SU-DHL-6 (cell line): Measurements from ENCODE around the gene CFDP1.

Experiments used
- H2AFZ ChIP-seq: fragments of 200-600 bp; sonication (generic); 2 replicates; pipeline ENCODE4 v1.6.1; 2014; ENCODE audit warnings: low read depth, mild to moderate bottlenecking, moderate library complexity, mixed read lengths, antibody characterized with exemption, low read length; ENCODE audit not compliant: severe bottlenecking
- H3F3A ChIP-seq: fragments of 200-600 bp; shearing (Covaris generic); 2 replicates; pipeline ENCODE4 v1.6.0; 2016; ENCODE audit warnings: antibody characterized with exemption, mild to moderate bottlenecking; ENCODE audit not compliant: insufficient read depth
- H3K27ac ChIP-seq: fragments of 200-600 bp; sonication (generic); 2 replicates; pipeline ENCODE4 v1.5.1; 2016; ENCODE audit warnings: low read depth, mild to moderate bottlenecking, low read length, moderate library complexity, mixed read lengths
- H3K27me3 ChIP-seq: fragments of 200-600 bp; sonication (generic), shearing (Covaris generic); 2 replicates; pipeline ENCODE4 v1.6.0; 2014; ENCODE audit warnings: mild to moderate bottlenecking, low read length
- H3K36me3 ChIP-seq: fragments of 200-600 bp; sonication (generic); 2 replicates; pipeline ENCODE4 v1.6.1; 2014; ENCODE audit warnings: mild to moderate bottlenecking, low read length, mixed read lengths
- H3K4me2 ChIP-seq: fragments of 300-600, 200-600 bp; shearing (Covaris generic), sonication (generic); 2 replicates; pipeline ENCODE4 v1.6.0; 2014; ENCODE audit warnings: low read length, low read depth, mild to moderate bottlenecking; ENCODE audit not compliant: poor library complexity, severe bottlenecking
- H3K4me3 ChIP-seq: fragments of 200-600 bp; sonication (generic); 2 replicates; pipeline ENCODE4 v1.5.1; 2014; ENCODE audit warnings: antibody characterized with exemption, low read length, mild to moderate bottlenecking, mixed read lengths; ENCODE audit not compliant: insufficient read depth, poor library complexity, severe bottlenecking
- H3K79me2 ChIP-seq: fragments of 200-600 bp; sonication (generic); 2 replicates; pipeline ENCODE4 v1.6.1; 2014; ENCODE audit warnings: mild to moderate bottlenecking, low read length, moderate library complexity; ENCODE audit not compliant: insufficient read depth
- H3K9ac ChIP-seq: fragments of 200-600 bp; sonication (generic); 2 replicates; pipeline ENCODE4 v1.7.0; 2014; ENCODE audit warnings: mild to moderate bottlenecking, low read length
- H3K9me2 ChIP-seq: fragments of 200-600 bp; sonication (generic); replicated peaks from 2 replicates; pipeline ENCODE4 v1.6.1; 2014; ENCODE audit warnings: low read length; ENCODE audit not compliant: insufficient read depth
- H3K9me3 ChIP-seq: fragments of 200-600 bp; sonication (generic); 2 replicates; pipeline ENCODE4 v1.6.1; 2014; ENCODE audit warnings: low read length, mixed read lengths; ENCODE audit not compliant: insufficient read depth
- H4K20me1 ChIP-seq: fragments of 200-600 bp; sonication (generic); 2 replicates; pipeline ENCODE4 v1.6.1; 2014; ENCODE audit warnings: low read depth, mild to moderate bottlenecking, antibody characterized with exemption, low read length, moderate library complexity, mixed read lengths
- EZH2phosphoT487 ChIP-seq: fragments of 200-600 bp; sonication (generic), shearing (Covaris generic); conservative IDR thresholded peaks from 2 replicates; pipeline ENCODE4 v1.6.1; 2018; ENCODE audit warnings: mild to moderate bottlenecking, antibody characterized with exemption, low read length, moderate library complexity, mixed read lengths
- TF ChIP-seq, protein P1 (sequence below): fragments of 200-600 bp; sonication (generic); IDR thresholded peaks from one replicate; pipeline ENCODE4 v1.5.1; 2017; ENCODE audit warnings: antibody characterized with exemption, mild to moderate bottlenecking, low read length, moderate library complexity; ENCODE audit not compliant: insufficient read depth, poor library complexity, severe bottlenecking

The CFDP1 gene

DNA sequence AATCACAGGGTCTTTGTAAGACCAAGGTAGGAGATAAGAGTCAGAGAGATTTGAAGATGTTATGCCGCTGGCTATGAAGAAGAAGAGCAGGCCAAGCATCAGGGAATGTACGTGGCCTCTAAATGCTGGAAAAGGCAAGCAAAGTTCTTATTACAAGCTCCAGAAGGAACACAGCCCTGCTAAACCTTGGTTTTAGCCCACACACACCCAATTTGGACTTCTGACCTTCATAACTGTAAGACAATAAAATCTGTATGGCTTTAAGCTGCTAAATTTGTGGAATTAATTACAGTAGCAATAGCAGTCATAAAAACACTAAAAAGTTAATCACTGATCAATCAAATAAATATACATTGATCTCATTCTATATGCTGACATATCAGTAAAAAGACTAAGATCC is 25.1 kb upstream of the CFDP1 start:
- H3K9me3 ChIP-seq = no peaks in the 10 kb centered on the region
- no peaks in the 10 kb centered on the region for H3K27me3 ChIP-seq
- no peak overlapping the region for H3K27ac ChIP-seq
- 0 out of 2 replicates have a peak, but pooled peaks cover 3% of the 10 kb centered on the region for H3F3A ChIP-seq
- H4K20me1 ChIP-seq = no peaks in the 10 kb centered on the region; the same call in 1 of the 2 replicates
- H3K79me2 ChIP-seq = peaks cover 94% of the 10 kb centered on the region
- no peak for TF ChIP-seq EZH2phosphoT487
- TF ChIP-seq, protein P1, sequence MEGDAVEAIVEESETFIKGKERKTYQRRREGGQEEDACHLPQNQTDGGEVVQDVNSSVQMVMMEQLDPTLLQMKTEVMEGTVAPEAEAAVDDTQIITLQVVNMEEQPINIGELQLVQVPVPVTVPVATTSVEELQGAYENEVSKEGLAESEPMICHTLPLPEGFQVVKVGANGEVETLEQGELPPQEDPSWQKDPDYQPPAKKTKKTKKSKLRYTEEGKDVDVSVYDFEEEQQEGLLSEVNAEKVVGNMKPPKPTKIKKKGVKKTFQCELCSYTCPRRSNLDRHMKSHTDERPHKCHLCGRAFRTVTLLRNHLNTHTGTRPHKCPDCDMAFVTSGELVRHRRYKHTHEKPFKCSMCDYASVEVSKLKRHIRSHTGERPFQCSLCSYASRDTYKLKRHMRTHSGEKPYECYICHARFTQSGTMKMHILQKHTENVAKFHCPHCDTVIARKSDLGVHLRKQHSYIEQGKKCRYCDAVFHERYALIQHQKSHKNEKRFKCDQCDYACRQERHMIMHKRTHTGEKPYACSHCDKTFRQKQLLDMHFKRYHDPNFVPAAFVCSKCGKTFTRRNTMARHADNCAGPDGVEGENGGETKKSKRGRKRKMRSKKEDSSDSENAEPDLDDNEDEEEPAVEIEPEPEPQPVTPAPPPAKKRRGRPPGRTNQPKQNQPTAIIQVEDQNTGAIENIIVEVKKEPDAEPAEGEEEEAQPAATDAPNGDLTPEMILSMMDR = no peak
- H3K4me3 ChIP-seq = no peak overlapping the region
- H3K9ac ChIP-seq = no peak overlapping the region
- H3K36me3 ChIP-seq = no peaks in the 10 kb centered on the region
- no peak overlapping the region for H2AFZ ChIP-seq
- H3K9me2 ChIP-seq = no peaks in the 10 kb centered on the region
- no peak overlapping the region for H3K4me2 ChIP-seq

DNA sequence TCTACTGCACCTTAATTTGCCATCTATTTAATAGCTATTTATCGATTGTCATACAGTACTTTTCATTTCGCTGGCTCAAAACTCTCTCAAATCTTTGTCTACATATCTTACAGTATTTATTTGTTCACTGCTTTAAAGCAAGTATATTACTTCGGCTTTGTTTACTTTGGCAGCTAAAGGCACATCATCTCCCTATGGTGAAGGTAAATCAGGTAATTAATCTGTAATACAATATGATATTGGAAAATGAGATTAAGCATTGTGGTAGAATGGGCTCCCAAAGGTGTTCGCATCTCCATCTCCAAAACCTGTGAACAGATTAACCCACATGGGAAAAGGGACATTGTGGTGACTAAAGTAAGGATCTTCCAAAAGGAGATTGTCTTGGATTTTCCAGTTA is 24.7 kb upstream of the CFDP1 start:
- Histone ChIP-seq H3K4me3 (no peak overlapping the region), H2AFZ (no peak overlapping the region), H3K9me2 (no peaks in the 10 kb centered on the region), H4K20me1 (no peaks in the 10 kb centered on the region; the same call in 1 of the 2 replicates), H3K36me3 (no peaks in the 10 kb centered on the region), H3K79me2 (peaks cover 95% of the 10 kb centered on the region), H3K27me3 (no peaks in the 10 kb centered on the region), H3K27ac (no peak overlapping the region), H3K9ac (no peak overlapping the region), H3K4me2 (no peak overlapping the region), H3F3A (0 out of 2 replicates have a peak, but pooled peaks cover 3% of the 10 kb centered on the region), H3K9me3 (no peaks in the 10 kb centered on the region)
- TF ChIP-seq, protein P1 = no peak

DNA sequence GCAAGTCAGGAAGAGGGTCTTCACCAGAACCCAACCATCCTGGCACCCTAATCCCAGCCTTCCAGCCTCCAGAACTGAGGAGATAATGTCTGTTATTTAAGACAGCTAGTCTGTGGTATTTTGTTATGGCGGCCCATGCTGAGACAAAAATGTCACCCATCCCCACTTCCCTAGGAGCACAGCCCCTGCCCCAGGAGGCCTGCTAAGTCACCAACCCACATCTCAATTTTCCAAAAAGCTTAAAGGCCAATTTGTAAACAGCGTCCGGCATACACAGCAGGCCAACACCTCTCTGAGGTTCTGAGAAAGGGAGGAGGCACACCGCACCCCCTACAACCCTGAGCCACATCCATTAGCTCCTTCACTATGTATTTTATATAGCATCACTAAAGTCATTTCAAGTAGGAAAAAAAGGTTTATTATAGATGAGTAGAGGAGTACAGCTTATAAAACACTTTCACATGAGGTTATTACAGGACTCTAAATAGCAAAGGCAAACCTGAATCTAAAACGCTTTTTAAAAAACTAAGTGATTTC is 24.2 kb upstream of the CFDP1 start:
- H3K4me2 ChIP-seq = no peak overlapping the region

More for the DNA sequence above, 24.2 kb upstream of the CFDP1 start:
- H3K79me2 ChIP-seq = peaks cover 95% of the 10 kb centered on the region
- H3F3A ChIP-seq = no peaks in the 10 kb centered on the region
- TF ChIP-seq, protein P1 = no peak
- TF ChIP-seq EZH2phosphoT487 = no peak
- H3K9ac ChIP-seq = no peak overlapping the region
- no peak overlapping the region for H3K27ac ChIP-seq
- no peak overlapping the region for H2AFZ ChIP-seq
- H3K36me3 ChIP-seq = no peaks in the 10 kb centered on the region
- no peak overlapping the region for H3K4me3 ChIP-seq
- H3K9me3 ChIP-seq = no peaks in the 10 kb centered on the region
- no peaks in the 10 kb centered on the region for H3K9me2 ChIP-seq
- no peaks in the 10 kb centered on the region; the same call in 1 of the 2 replicates for H4K20me1 ChIP-seq
- no peaks in the 10 kb centered on the region for H3K27me3 ChIP-seq
